HEK293 (cell line): ENCODE results near the gene SPACA7.

Source experiments
- CTCF ChIA-PET: fragments of 350-600 bp; formaldehyde crosslinking; extraction: SDS; loops from one replicate; lab custom pipeline; 2021; ENCODE audit warnings: antibody characterized with exemption; lab: Yijun Ruan, JAX
- POLR2A ChIA-PET: fragments of 300-600 bp; formaldehyde crosslinking; extraction: SDS; loops from one replicate; lab custom pipeline; 2020; ENCODE audit warnings: antibody characterized with exemption, inconsistent platforms; lab: Yijun Ruan, JAX
- H3K27ac ChIP-seq: fragments of 200-500 bp; sonication (Bioruptor generic); 2 replicates; pipeline ENCODE4 v1.5.1; 2014; ENCODE audit warnings: low read depth, low read length, control low read depth, inconsistent platforms; ENCODE audit errors: extremely low read depth
- H3K36me3 ChIP-seq, 2 experiments: fragments of 200-500 bp in 1 of 2; sonication (Bioruptor generic) in 1 of 2; 1 replicate in 1 of 2; 2 replicates in 1 of 2; pipeline ENCODE4 v1.5.1; 2014 to 2017; ENCODE audit warnings: inconsistent platforms in 2 of 2, low read length in 2 of 2; ENCODE audit not compliant: control insufficient read depth in 2 of 2, insufficient read depth in 1 of 2
- H3K4me1 ChIP-seq: fragments of 200-500 bp; sonication (Bioruptor generic); 2 replicates; pipeline ENCODE4 v1.5.1; 2014; ENCODE audit warnings: mild to moderate bottlenecking, low read length, inconsistent platforms; ENCODE audit not compliant: control insufficient read depth, insufficient read depth
- H3K4me3 ChIP-seq: 2 replicates; pipeline ENCODE4 v1.5.1; 2011; ENCODE audit warnings: low read depth, mild to moderate bottlenecking, control low read depth, low read length, moderate library complexity
- H3K9me3 ChIP-seq: fragments of 200-500 bp; sonication (Bioruptor generic); 2 replicates; pipeline ENCODE4 v1.5.1; 2014; ENCODE audit warnings: low read depth, low read length, inconsistent platforms; ENCODE audit not compliant: control insufficient read depth, insufficient read depth
- BCL6B ChIP-seq: fragments of 450-650 bp; formaldehyde crosslinking; IDR thresholded peaks from 2 replicates; pipeline ENCODE4 v1.5.1; 2017; ENCODE audit warnings: missing biosample characterization, missing genetic modification characterization
- CTCF ChIP-seq: fragments of 450-650 bp; formaldehyde crosslinking; IDR thresholded peaks from 2 replicates; pipeline ENCODE4 v1.5.1; 2016; ENCODE audit warnings: missing biosample characterization, missing genetic modification characterization
- HOXA7 ChIP-seq: sonication (generic); formaldehyde crosslinking; IDR thresholded peaks from 2 replicates; pipeline ENCODE4 v1.8.1; 2022; ENCODE audit warnings: missing genetic modification reagents, borderline replicate concordance
- HOXD13 ChIP-seq: sonication (generic); formaldehyde crosslinking; IDR thresholded peaks from 2 replicates; pipeline ENCODE4 v1.8.0; 2022; ENCODE audit warnings: missing genetic modification reagents, borderline replicate concordance
- PRDM1 ChIP-seq: fragments of 450-650 bp; formaldehyde crosslinking; IDR thresholded peaks from 2 replicates; pipeline ENCODE4; 2016; ENCODE audit warnings: missing biosample characterization, missing genetic modification characterization
- TCF7L2 ChIP-seq: IDR thresholded peaks from 2 replicates; pipeline ENCODE4 v1.6.1; 2011; ENCODE audit warnings: low read depth, mild to moderate bottlenecking, inconsistent platforms, low read length, moderate library complexity, borderline replicate concordance
- TSHZ1 ChIP-seq: fragments of 450-650 bp; formaldehyde crosslinking; IDR thresholded peaks from 2 replicates; pipeline ENCODE4 v1.5.1; 2016; ENCODE audit warnings: missing biosample characterization, missing genetic modification characterization, borderline replicate concordance
- ZBTB26 ChIP-seq: fragments of 450-650 bp; formaldehyde crosslinking; optimal IDR thresholded peaks from 2 replicates; pipeline ENCODE3; 2016; ENCODE audit warnings: missing biosample characterization, mild to moderate bottlenecking, missing genetic modification characterization
- ZIC2 ChIP-seq: fragments of 450-650 bp; formaldehyde crosslinking; IDR thresholded peaks from 2 replicates; pipeline ENCODE4 v1.5.1; 2016; ENCODE audit warnings: missing biosample characterization, missing genetic modification characterization
- ZNF10 ChIP-seq: fragments of 450-650 bp; formaldehyde crosslinking; IDR thresholded peaks from 2 replicates; pipeline ENCODE4 v1.5.1; 2017; ENCODE audit warnings: missing biosample characterization, missing genetic modification characterization
- ZNF133 ChIP-seq: fragments of 450-650 bp; formaldehyde crosslinking; IDR thresholded peaks from 2 replicates; pipeline ENCODE4 v1.5.1; 2016; ENCODE audit warnings: missing biosample characterization, missing genetic modification characterization
- ZNF324 ChIP-seq: fragments of 450-650 bp; formaldehyde crosslinking; IDR thresholded peaks from 2 replicates; pipeline ENCODE4 v1.5.1; 2016; ENCODE audit warnings: missing biosample characterization, missing genetic modification characterization
- ZNF350 ChIP-seq: fragments of 450-650 bp; formaldehyde crosslinking; IDR thresholded peaks from 2 replicates; pipeline ENCODE4 v1.5.0; 2017; ENCODE audit warnings: missing biosample characterization, mild to moderate bottlenecking, missing genetic modification characterization
- ZNF521 ChIP-seq: fragments of 450-650 bp; formaldehyde crosslinking; IDR thresholded peaks from 2 replicates; pipeline ENCODE4 v1.5.1; 2017; ENCODE audit warnings: missing biosample characterization, mild to moderate bottlenecking, missing genetic modification characterization
- ZNF580 ChIP-seq: fragments of 450-650 bp; formaldehyde crosslinking; IDR thresholded peaks from 2 replicates; pipeline ENCODE4 v1.5.1; 2016; ENCODE audit warnings: missing biosample characterization, missing genetic modification characterization
- ZNF701 ChIP-seq: fragments of 450-650 bp; formaldehyde crosslinking; IDR thresholded peaks from 2 replicates; pipeline ENCODE4 v1.5.1; 2016; ENCODE audit warnings: missing biosample characterization, missing genetic modification characterization
- ZNF843 ChIP-seq: fragments of 450-650 bp; formaldehyde crosslinking; IDR thresholded peaks from 2 replicates; pipeline ENCODE4 v1.5.1; 2016; ENCODE audit warnings: missing biosample characterization, missing genetic modification characterization
- ZSCAN16 ChIP-seq: fragments of 450-650 bp; formaldehyde crosslinking; IDR thresholded peaks from 2 replicates; pipeline ENCODE4 v1.5.1; 2016; ENCODE audit warnings: missing biosample characterization, missing genetic modification characterization
- ZSCAN18 ChIP-seq: fragments of 450-650 bp; formaldehyde crosslinking; IDR thresholded peaks from 2 replicates; pipeline ENCODE4 v1.5.1; 2016; ENCODE audit warnings: missing biosample characterization, missing genetic modification characterization

SPACA7 gene

GRCh38 chr13:112368883-112369282, 7.3 kb upstream of the SPACA7 start:
- ChIA-PET CTCF (no interaction called here), POLR2A (no interaction called here)
- TF ChIP-seq ZSCAN16 (no peak), ZIC2 (tag by site-specific recombination) (no peak), PRDM1 (no peak), ZNF133 (tag by site-specific recombination) (no peak), ZNF10 (tag by site-specific recombination) (no peak), ZNF324 (no peak), ZNF843 (tag by site-specific recombination) (no peak), TCF7L2 (no peak), CTCF (tag by site-specific recombination) (no peak), ZBTB26 (tag by site-specific recombination) (no peak), ZNF521 (tag by site-specific recombination) (no peak), ZNF350 (tag by site-specific recombination) (no peak), HOXD13 (CRISPR knock-in tag) (no peak), ZNF580 (tag by site-specific recombination) (no peak), BCL6B (tag by site-specific recombination) (no peak), ZNF701 (tag by site-specific recombination) (no peak), ZSCAN18 (tag by site-specific recombination) (no peak), TSHZ1 (tag by site-specific recombination) (no peak), HOXA7 (CRISPR knock-in tag) (no peak)
- Histone ChIP-seq H3K27ac (no peak overlapping the region), H3K36me3 (no peaks in the 10 kb centered on the region), H3K9me3 (no peaks in the 10 kb centered on the region), H3K4me3 (no peak overlapping the region), H3K4me1 (no peaks in the 10 kb centered on the region)
